PC-9 (cell line): ENCODE data around the gene CRADD.

ENCODE experiments used
- EZH2 ChIP-seq: fragments of 200-600 bp; sonication (generic); IDR thresholded peaks from 2 replicates; pipeline ENCODE4 v1.8.0; 2017; ENCODE audit warnings: antibody characterized with exemption, low read depth
- TF ChIP-seq, protein P1 (sequence below): fragments of 200-600 bp; sonication (generic); conservative IDR thresholded peaks from 2 replicates; pipeline ENCODE4 v1.6.1; 2017; ENCODE audit warnings: mixed run types, antibody characterized with exemption, mild to moderate bottlenecking, moderate library complexity

DNA sequence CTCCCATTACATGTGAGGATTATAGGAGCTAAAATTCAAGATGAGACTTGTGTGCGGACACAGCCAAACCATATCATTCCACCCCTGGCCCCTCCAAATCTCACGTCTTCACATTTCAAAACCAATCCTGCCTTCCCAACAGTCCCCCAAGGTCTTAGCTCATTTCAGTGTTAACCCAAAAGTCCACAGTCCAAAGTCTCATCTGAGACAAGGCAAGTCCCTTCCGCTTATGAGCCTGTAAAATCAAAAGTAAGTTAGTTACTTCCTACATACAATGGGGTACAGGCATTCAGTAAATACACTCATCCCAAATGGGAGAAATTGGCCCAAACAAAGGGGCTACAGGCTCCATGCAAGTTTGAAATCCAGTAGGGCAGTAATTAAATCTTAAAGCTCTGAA lies 76.1 kb downstream of the CRADD start:
- no peak for TF ChIP-seq EZH2
- TF ChIP-seq, protein P1, sequence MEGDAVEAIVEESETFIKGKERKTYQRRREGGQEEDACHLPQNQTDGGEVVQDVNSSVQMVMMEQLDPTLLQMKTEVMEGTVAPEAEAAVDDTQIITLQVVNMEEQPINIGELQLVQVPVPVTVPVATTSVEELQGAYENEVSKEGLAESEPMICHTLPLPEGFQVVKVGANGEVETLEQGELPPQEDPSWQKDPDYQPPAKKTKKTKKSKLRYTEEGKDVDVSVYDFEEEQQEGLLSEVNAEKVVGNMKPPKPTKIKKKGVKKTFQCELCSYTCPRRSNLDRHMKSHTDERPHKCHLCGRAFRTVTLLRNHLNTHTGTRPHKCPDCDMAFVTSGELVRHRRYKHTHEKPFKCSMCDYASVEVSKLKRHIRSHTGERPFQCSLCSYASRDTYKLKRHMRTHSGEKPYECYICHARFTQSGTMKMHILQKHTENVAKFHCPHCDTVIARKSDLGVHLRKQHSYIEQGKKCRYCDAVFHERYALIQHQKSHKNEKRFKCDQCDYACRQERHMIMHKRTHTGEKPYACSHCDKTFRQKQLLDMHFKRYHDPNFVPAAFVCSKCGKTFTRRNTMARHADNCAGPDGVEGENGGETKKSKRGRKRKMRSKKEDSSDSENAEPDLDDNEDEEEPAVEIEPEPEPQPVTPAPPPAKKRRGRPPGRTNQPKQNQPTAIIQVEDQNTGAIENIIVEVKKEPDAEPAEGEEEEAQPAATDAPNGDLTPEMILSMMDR, result no peak
